SKM-1 treated with dmso at 0.1 percent for 144 hours (cell line): ENCODE measurements around the gene PDZD4.

Source experiments
- DNase-seq: peaks from one replicate; lab custom pipeline; 2025; ENCODE audit not compliant: unreplicated experiment; lab: John Stamatoyannopoulos, UW

PDZD4 gene

GRCh38 chrX:153755136-153755535 lies 75.2 kb downstream of the PDZD4 start:
- DNase-seq, result no peak
